Measurements from ENCODE around the gene GAS7. TPM values are rescaled to one million over a fixed set of nuclear protein-coding genes. Genes with fewer than 3 reads are reported as not detected.

GAS7 gene
- total and polyA plus RNA-seq, 2 donors (not counting 1 experiment from before 2014, with no cell fraction given), result 3.4 to 13.6 TPM

DNA sequence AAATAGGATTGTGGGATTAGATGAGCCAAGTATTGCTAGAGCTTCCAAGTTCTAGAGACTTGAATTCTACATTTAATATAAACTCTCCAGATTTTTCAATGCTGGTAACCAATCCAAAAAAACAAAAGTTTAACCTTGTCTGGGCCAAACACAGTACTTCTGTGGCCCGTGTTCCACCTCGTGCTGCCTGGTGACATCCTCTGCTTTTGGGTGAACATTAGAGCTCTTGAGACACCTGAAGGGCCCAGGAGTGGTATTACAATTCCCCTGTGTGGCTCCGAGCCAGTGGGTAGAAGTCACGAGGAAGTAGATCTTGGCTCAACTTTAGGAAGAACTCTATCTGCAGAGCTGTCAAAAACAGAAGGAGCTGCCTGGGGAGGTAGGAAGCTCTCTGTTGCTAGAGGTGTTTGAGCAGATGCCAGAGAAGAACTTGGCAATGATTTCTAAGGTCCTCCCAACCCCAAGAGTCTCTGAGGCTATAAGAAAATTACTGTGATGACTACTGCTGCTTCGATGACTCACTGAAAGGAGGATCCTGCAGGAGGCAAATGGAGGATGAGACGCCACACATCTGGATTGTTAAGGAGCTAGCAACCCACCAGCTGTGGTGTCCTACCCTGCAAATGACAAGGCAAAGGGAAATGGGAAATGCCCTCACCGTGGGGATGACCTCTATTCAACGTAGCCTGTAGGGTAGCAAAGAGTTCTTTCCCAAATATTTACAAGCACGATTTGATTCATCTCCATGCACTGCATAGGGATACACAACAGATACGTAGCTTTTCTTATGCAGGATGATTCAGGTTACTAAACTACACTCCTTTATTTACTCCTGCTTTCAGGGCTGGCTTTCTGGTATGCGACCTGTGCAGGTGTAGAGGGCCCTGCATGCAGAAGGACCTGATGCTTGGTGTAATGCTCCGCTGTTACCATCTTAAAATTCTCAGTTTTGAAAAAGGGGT lies 45.8 kb upstream of the GAS7 start:
- no peaks in the 10 kb centered on the region for H3K4me1 Mint-ChIP-seq

DNA sequence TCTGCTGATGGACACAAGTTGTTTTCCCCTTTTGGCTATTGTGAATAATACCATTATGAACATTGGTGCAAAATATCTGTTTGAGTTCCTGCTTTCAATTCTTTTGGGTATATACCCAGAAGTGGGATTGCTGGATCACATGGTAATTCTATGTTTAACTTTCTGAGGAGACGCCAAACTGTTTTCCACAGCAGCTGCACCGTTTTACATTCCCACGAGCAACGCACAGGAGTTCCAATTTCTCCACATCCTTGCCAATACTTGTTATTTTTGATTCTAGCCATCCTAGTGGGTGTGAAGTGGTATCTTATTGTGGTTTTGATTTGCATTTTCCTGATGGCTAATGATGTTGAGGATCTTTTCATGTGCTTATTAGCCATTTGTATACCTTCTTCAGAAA lies 43.4 kb upstream of the GAS7 start:
- Histone ChIP-seq H3K79me2 (ENCODE audit: control insufficient read depth, insufficient read depth, low read length) (no peaks in the 10 kb centered on the region), H3K4me2 (replicated peaks; ENCODE audit: low read depth, low read length, poor library complexity, severe bottlenecking) (no peak overlapping the region), H3K9ac (ENCODE audit: low read length) (no peak overlapping the region), H3K27me3 (replicated peaks in 1 of 4; ENCODE audit: control extremely low read depth in 1 of 4, control insufficient read depth in 3 of 4, insufficient read depth in 4 of 4, low read length in 3 of 4) (no peaks in the 10 kb centered on the region), H4K20me1 (ENCODE audit: control insufficient read depth, insufficient read depth, low read length, poor library complexity, severe bottlenecking) (no peaks in the 10 kb centered on the region), H3K36me3 (replicated peaks in 1 of 2; ENCODE audit: control extremely low read depth in 1 of 2, control insufficient read depth in 1 of 2, extremely low read depth in 1 of 2, insufficient read depth in 2 of 2, low read length in 1 of 2) (no peaks in the 10 kb centered on the region), H3K9me3 (ENCODE audit: control extremely low read depth in 1 of 3, control insufficient read depth in 2 of 3, insufficient read depth in 1 of 3, low read length in 2 of 3) (peaks cover 0 to 3% (median 0%) of the 10 kb centered on the region in 3 donors), H2AFZ (ENCODE audit: insufficient read depth, low read depth, low read length, poor library complexity, severe bottlenecking) (no peak overlapping the region), H3K4me3 (ENCODE audit: control extremely low read depth in 1 of 5, extremely low read depth in 1 of 5, insufficient read depth in 1 of 5, low read depth in 2 of 5, low read length in 4 of 5) (no peak overlapping the region), H3K4me1 (ENCODE audit: control insufficient read depth in 2 of 2, insufficient read depth in 2 of 2, low read length in 2 of 2) (no peaks in the 10 kb centered on the region), H3K27ac (ENCODE audit: low read length in 2 of 2) (no peak overlapping the region)
- Mint-ChIP-seq H3K9me3 (ENCODE audit: insufficient read depth) (no peaks in the 10 kb centered on the region), H3K27ac (no peak overlapping the region), H3K4me3 (no peak overlapping the region), H3K4me1 (no peaks in the 10 kb centered on the region), H3K27me3 (peaks cover 14% of the 10 kb centered on the region)
- ATAC-seq (ENCODE audit: low read depth) (no peak), DNase-seq (no peak)
- ChIA-PET POLR2A (no interaction called here), CTCF (no interaction called here)
- no peak for TF ChIP-seq EZH2 (IDR thresholded peaks at IDR 0.05; ENCODE audit: borderline replicate concordance, insufficient read depth, low read depth, low read length, poor library complexity, severe bottlenecking)
- TF ChIP-seq, protein P1, sequence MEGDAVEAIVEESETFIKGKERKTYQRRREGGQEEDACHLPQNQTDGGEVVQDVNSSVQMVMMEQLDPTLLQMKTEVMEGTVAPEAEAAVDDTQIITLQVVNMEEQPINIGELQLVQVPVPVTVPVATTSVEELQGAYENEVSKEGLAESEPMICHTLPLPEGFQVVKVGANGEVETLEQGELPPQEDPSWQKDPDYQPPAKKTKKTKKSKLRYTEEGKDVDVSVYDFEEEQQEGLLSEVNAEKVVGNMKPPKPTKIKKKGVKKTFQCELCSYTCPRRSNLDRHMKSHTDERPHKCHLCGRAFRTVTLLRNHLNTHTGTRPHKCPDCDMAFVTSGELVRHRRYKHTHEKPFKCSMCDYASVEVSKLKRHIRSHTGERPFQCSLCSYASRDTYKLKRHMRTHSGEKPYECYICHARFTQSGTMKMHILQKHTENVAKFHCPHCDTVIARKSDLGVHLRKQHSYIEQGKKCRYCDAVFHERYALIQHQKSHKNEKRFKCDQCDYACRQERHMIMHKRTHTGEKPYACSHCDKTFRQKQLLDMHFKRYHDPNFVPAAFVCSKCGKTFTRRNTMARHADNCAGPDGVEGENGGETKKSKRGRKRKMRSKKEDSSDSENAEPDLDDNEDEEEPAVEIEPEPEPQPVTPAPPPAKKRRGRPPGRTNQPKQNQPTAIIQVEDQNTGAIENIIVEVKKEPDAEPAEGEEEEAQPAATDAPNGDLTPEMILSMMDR (IDR thresholded peaks at IDR 0.05), result no peak
- WGBS (ENCODE audit: insufficient coverage), result no CpG with 5 or more reads among the region's 4 CpGs
- intact Hi-C loops (cut with micrococcal nuclease), result no loop called here

More for the DNA sequence above, 45.8 kb upstream of the GAS7 start:
- Histone ChIP-seq H3K4me2 (replicated peaks; ENCODE audit: low read depth, low read length, poor library complexity, severe bottlenecking) (no peak overlapping the region), H3K9ac (ENCODE audit: low read length) (no peak overlapping the region), H3K27ac (ENCODE audit: low read length in 2 of 2) (no peak overlapping the region), H3K79me2 (ENCODE audit: control insufficient read depth, insufficient read depth, low read length) (no peaks in the 10 kb centered on the region), H3K9me3 (ENCODE audit: control extremely low read depth in 1 of 3, control insufficient read depth in 2 of 3, insufficient read depth in 1 of 3, low read length in 2 of 3) (peaks cover 0 to 3% (median 0%) of the 10 kb centered on the region in 3 donors), H3K36me3 (replicated peaks in 1 of 2; ENCODE audit: control extremely low read depth in 1 of 2, control insufficient read depth in 1 of 2, extremely low read depth in 1 of 2, insufficient read depth in 2 of 2, low read length in 1 of 2) (no peaks in the 10 kb centered on the region), H3K4me1 (ENCODE audit: control insufficient read depth in 2 of 2, insufficient read depth in 2 of 2, low read length in 2 of 2) (no peaks in the 10 kb centered on the region), H2AFZ (ENCODE audit: insufficient read depth, low read depth, low read length, poor library complexity, severe bottlenecking) (no peak overlapping the region), H3K27me3 (replicated peaks in 1 of 4; ENCODE audit: control extremely low read depth in 1 of 4, control insufficient read depth in 3 of 4, insufficient read depth in 4 of 4, low read length in 3 of 4) (no peaks in the 10 kb centered on the region), H3K4me3 (ENCODE audit: control extremely low read depth in 1 of 5, extremely low read depth in 1 of 5, insufficient read depth in 1 of 5, low read depth in 2 of 5, low read length in 4 of 5) (no peak overlapping the region), H4K20me1 (ENCODE audit: control insufficient read depth, insufficient read depth, low read length, poor library complexity, severe bottlenecking) (no peaks in the 10 kb centered on the region)
- H3K9me3 Mint-ChIP-seq (ENCODE audit: insufficient read depth), result no peaks in the 10 kb centered on the region
- intact Hi-C loops (cut with micrococcal nuclease), result no loop called here
- WGBS (ENCODE audit: insufficient coverage), result 81% methylated on average over 12 of the region's 12 CpGs
- ATAC-seq (ENCODE audit: low read depth) (no peak), DNase-seq (no peak)
- TF ChIP-seq, protein P1 (IDR thresholded peaks at IDR 0.05), result no peak
- TF ChIP-seq EZH2 (IDR thresholded peaks at IDR 0.05; ENCODE audit: borderline replicate concordance, insufficient read depth, low read depth, low read length, poor library complexity, severe bottlenecking), result no peak
- H3K27ac Mint-ChIP-seq, result no peak overlapping the region
- POLR2A ChIA-PET, result no interaction called here
- H3K4me3 Mint-ChIP-seq, result no peak overlapping the region
- peaks cover 11% of the 10 kb centered on the region for H3K27me3 Mint-ChIP-seq
- CTCF ChIA-PET, result no interaction called here

All from B cell (primary cell).